Prostate gland (tissue), 2 donors: ENCODE results near the gene OLA1. TPM values are rescaled to one million over a fixed set of nuclear protein-coding genes. Genes with fewer than 3 reads are reported as not detected.

Experiments
- DNase-seq: peaks from one replicate; pipeline ENCODE4 v3.0.0-alpha.2; 2019; ENCODE audit warnings: low spot score
- H3K27ac ChIP-seq, 2 donors: fragments of 200-600 bp; sonication (generic); 2 replicates each; pipeline ENCODE4 v1.5.1; 2017 to 2019
- H3K27me3 ChIP-seq: fragments of 200-600 bp; sonication (generic); replicated peaks from 2 replicates; pipeline ENCODE4 v1.5.1; 2019; ENCODE audit not compliant: insufficient read depth
- H3K36me3 ChIP-seq, 2 donors: fragments of 200-600 bp; sonication (generic); 1 replicate in 1 of 2; 2 replicates in 1 of 2; pipeline versions ENCODE4 v1.5.1 to v1.8.1; 2017 to 2019
- H3K4me1 ChIP-seq: fragments of 200-600 bp; sonication (generic); replicated peaks from 2 replicates; pipeline ENCODE4 v1.5.1; 2019
- H3K4me3 ChIP-seq, 2 donors: fragments of 200-600 bp; sonication (generic); 2 replicates each; pipeline ENCODE4 v1.5.1; 2017 to 2019
- H3K9me3 ChIP-seq: fragments of 200-600 bp; sonication (generic); 2 replicates; pipeline ENCODE4 v1.5.1; 2017
- POLR2A ChIP-seq: fragments of 450-650 bp; IDR thresholded peaks from one replicate; pipeline ENCODE4 v1.6.1; 2016; ENCODE audit warnings: antibody characterized with exemption, mild to moderate bottlenecking
- POLR2AphosphoS5 ChIP-seq: sonication (generic); formaldehyde crosslinking; IDR thresholded peaks from one replicate; pipeline ENCODE4 v1.6.1; 2017; ENCODE audit warnings: antibody characterized with exemption
- WGBS: methylation state at CpG from one replicate; pipeline ENCODE4 v1.1.5; 2018; 5-methylcytosine and 5-hydroxymethylcytosine counted together
- intact Hi-C: fragments of 100-400 bp; cut with DNase I; formaldehyde crosslinking; loops from one replicate; pipeline ENCODE4 v1.14.2; 2022
- total RNA-seq, 2 donors: library from RNA; depleted of rRNA; stranded (reverse); fragments of >200 nt; gene quantifications; one replicate each; pipeline ENCODE4 v1.1.0, GENCODE V29; 2016
- TF ChIP-seq, protein P1 (sequence below), 4 experiments: fragments of 200-600 bp in 2 of 4; fragments of 450-650 bp in 2 of 4; sonication (generic) in 2 of 4; IDR thresholded peaks; 1 replicate in 3 of 4; 2 replicates in 1 of 4; pipeline ENCODE4 v1.5.1; 2016 to 2019; ENCODE audit warnings: antibody characterized with exemption in 4 of 4, mild to moderate bottlenecking in 2 of 4, moderate library complexity in 2 of 4

OLA1 gene
- total RNA-seq, 2 donors from 2014 or later, result 40.9 to 43.9 TPM

DNA sequence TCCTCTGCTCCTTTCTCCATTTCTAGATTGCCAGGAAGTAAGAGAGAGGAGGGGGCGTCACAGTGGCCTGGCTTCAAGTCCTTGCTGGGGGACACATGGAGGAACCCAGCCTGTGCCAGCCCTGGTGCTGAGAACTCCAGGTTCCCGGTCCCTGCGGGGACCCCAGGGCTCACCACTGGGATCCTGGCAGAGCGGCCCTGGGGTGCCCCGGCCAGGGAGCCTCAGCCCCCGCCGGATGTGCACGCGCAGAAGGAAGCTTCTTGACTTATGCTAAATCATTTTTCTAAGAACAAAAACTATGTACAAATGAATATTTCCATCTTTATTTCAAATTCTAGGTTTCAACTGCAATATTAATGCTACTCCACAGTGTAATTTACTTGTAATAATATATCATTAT is 200.6 kb downstream of the OLA1 start:
- intact Hi-C loops, result loop anchor here (10.0 kb wide), 1 partner anchor 643 kb away; no protein-coding TSS in a partner anchor
- no peak for DNase-seq
- TF ChIP-seq, protein P1, sequence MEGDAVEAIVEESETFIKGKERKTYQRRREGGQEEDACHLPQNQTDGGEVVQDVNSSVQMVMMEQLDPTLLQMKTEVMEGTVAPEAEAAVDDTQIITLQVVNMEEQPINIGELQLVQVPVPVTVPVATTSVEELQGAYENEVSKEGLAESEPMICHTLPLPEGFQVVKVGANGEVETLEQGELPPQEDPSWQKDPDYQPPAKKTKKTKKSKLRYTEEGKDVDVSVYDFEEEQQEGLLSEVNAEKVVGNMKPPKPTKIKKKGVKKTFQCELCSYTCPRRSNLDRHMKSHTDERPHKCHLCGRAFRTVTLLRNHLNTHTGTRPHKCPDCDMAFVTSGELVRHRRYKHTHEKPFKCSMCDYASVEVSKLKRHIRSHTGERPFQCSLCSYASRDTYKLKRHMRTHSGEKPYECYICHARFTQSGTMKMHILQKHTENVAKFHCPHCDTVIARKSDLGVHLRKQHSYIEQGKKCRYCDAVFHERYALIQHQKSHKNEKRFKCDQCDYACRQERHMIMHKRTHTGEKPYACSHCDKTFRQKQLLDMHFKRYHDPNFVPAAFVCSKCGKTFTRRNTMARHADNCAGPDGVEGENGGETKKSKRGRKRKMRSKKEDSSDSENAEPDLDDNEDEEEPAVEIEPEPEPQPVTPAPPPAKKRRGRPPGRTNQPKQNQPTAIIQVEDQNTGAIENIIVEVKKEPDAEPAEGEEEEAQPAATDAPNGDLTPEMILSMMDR (IDR thresholded peaks at IDR 0.05), result no peak
- TF ChIP-seq POLR2A (no peak), POLR2AphosphoS5 (no peak)

DNA sequence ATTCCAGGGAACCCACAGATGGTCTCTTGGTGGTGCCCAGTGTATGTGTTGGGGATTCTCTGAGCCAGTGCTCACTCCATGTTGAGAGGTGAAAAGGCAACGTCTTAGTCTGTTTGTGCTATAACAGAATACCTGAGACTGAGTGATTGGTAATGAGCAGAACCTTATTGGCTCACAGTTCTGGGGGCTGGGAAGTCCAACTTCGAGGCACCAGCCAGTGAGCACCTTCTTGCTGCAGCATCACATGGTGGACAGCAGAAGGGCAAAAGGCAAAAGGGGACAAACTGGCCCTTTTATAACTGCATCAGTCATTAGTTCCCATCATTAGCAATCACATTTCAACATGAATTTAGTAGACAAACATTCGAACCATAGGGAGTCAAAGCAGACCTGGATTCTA is 202.2 kb downstream of the OLA1 start:
- intact Hi-C loops, result loop anchor here (10.0 kb wide), 1 partner anchor 641 kb away; no protein-coding TSS in a partner anchor
- H3K4me1 ChIP-seq, result no peaks in the 10 kb centered on the region
- H3K27me3 ChIP-seq, result no peaks in the 10 kb centered on the region
- H3K4me3 ChIP-seq, result no peak overlapping the region
- TF ChIP-seq POLR2A (no peak), POLR2AphosphoS5 (no peak)
- TF ChIP-seq, protein P1 (IDR thresholded peaks at IDR 0.05), result no peak
- H3K9me3 ChIP-seq, result no peaks in the 10 kb centered on the region
- DNase-seq, result no peak
- WGBS, result 92% methylated on average over 3 of the region's 3 CpGs
- no peaks in the 10 kb centered on the region for H3K36me3 ChIP-seq
- H3K27ac ChIP-seq, result no peak overlapping the region

More for the DNA sequence above, 200.6 kb downstream of the OLA1 start:
- 96% methylated on average over 9 of the region's 9 CpGs for WGBS
- Histone ChIP-seq H3K4me3 (no peak overlapping the region), H3K27ac (no peak overlapping the region), H3K36me3 (no peaks in the 10 kb centered on the region), H3K27me3 (no peaks in the 10 kb centered on the region), H3K9me3 (no peaks in the 10 kb centered on the region), H3K4me1 (no peaks in the 10 kb centered on the region)

GRCh38 chr2:174044556-174044955 is 203.8 kb downstream of the OLA1 start:
- Histone ChIP-seq H3K36me3 (no peaks in the 10 kb centered on the region), H3K9me3 (no peaks in the 10 kb centered on the region), H3K27me3 (no peaks in the 10 kb centered on the region), H3K4me1 (no peaks in the 10 kb centered on the region), H3K4me3 (no peak overlapping the region), H3K27ac (no peak overlapping the region)
- WGBS, result 92% methylated on average over 3 of the region's 3 CpGs
- TF ChIP-seq, protein P1 (IDR thresholded peaks at IDR 0.05), result no peak
- no peak for TF ChIP-seq POLR2AphosphoS5
- DNase-seq, result no peak
- intact Hi-C loops, result loop anchor here (10.0 kb wide), 1 partner anchor 640 kb away; no protein-coding TSS in a partner anchor

DNA sequence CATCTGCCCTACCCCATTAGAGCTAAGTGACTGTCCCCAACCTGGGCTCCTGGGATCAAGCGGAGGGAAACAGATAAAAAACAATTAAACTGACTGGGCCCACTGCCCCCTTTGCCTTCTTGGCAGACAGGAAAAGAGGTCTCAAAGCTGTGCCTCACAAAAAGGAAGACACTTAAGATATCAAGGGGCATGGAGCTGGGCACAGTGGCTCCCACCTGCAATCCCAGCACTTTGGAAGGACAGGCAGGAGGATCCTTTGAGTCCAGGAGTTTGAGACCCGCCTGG is 208.0 kb downstream of the OLA1 start:
- TF ChIP-seq POLR2A, result no peak
- TF ChIP-seq POLR2AphosphoS5, result no peak
- TF ChIP-seq, protein P1 (IDR thresholded peaks at IDR 0.05), result no peak

DNA sequence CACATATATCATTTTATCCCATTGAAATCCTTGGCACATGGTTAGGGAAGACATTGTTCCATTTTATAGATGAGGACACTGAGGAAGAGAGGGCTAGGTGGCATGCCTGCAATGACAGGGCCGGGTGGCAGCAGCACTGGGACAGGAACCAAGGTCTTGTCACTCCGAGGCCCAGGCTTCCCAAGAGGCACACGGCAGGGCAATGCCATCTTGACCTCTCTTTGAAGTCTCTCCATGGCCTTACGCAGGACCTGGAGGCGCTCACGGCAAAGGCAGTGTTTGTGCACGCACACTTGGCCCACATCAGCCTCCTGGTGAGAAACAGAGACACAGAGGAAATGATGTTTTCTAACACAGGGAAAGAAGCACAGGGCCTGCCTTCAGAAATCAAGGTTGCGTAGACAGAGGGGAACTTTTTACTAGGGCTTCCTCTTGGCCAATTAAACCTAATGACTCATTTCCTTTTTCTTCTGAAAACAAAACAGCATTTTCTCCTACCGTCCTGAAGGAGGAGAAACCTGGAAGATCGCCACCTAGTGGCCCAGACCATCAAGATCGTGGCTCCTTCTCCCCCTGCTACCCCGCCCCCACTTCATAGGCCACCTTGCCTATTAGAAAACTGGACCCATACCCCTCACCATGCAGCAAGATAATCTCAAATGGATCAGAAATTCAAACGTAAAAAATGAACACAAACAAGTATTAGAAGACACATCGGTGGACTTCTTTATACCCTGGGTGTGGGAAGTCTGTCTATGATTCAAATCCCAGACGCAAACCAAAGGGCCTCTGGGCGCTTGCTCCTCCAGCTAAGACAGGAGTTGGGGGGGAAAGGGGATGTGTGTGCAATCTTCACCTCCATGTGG is 208.5 kb downstream of the OLA1 start:
- TF ChIP-seq POLR2AphosphoS5, result peak; percentile 88
- peak; percentile 14 for TF ChIP-seq POLR2A
- TF ChIP-seq, protein P1 (IDR thresholded peaks at IDR 0.05), result peak; percentile 67 to 91 (median 86)
- Histone ChIP-seq H3K4me3 (no peak overlapping the region), H3K27ac (peak overlapping the region; percentile 45 to 73), H3K27me3 (no peaks in the 10 kb centered on the region), H3K4me1 (no peaks in the 10 kb centered on the region), H3K36me3 (no peaks in the 10 kb centered on the region), H3K9me3 (no peaks in the 10 kb centered on the region)
- intact Hi-C loops, result loop anchor here (2.0 to 10.0 kb wide), 3 partner anchors 73 to 635 kb away; no protein-coding TSS in a partner anchor
- 28% methylated on average over 16 of the region's 16 CpGs for WGBS
- peak; percentile 85 for DNase-seq

More for the DNA sequence above, 208.0 kb downstream of the OLA1 start:
- H3K27me3 ChIP-seq, result no peaks in the 10 kb centered on the region
- H3K4me1 ChIP-seq, result no peaks in the 10 kb centered on the region
- intact Hi-C loops, result loop anchor here (2.0 to 10.0 kb wide), 2 partner anchors 74 to 636 kb away; no protein-coding TSS in a partner anchor
- H3K27ac ChIP-seq, result no peak overlapping the region
- WGBS, result 90% methylated on average over 2 of the region's 2 CpGs
- no peak for DNase-seq
- H3K9me3 ChIP-seq, result no peaks in the 10 kb centered on the region
- no peaks in the 10 kb centered on the region for H3K36me3 ChIP-seq
- H3K4me3 ChIP-seq, result no peak overlapping the region
